Gastroesophageal sphincter (tissue), 3 donors: ENCODE measurements around the gene TNS1.

Source experiments
- CTCF ChIP-seq, 4 experiments: fragments of 200-600 bp in 2 of 4; fragments of 450-650 bp in 2 of 4; sonication (generic) in 1 of 4; IDR thresholded peaks; one replicate each; pipeline ENCODE4 v1.5.1; 2017 to 2019; ENCODE audit warnings: antibody characterized with exemption in 4 of 4, mild to moderate bottlenecking in 2 of 4, moderate library complexity in 2 of 4
- EP300 ChIP-seq: sonication (generic); formaldehyde crosslinking; IDR thresholded peaks from one replicate; pipeline ENCODE4 v1.6.1; 2017; ENCODE audit warnings: antibody characterized with exemption, mild to moderate bottlenecking
- POLR2A ChIP-seq, 2 donors: fragments of 450-650 bp; IDR thresholded peaks; one replicate each; pipeline ENCODE4 v1.6.1; 2017; ENCODE audit warnings: antibody characterized with exemption in 2 of 2, mild to moderate bottlenecking in 2 of 2, moderate library complexity in 1 of 2
- POLR2AphosphoS5 ChIP-seq: sonication (generic); formaldehyde crosslinking; IDR thresholded peaks from one replicate; pipeline ENCODE4 v1.6.1; 2017; ENCODE audit warnings: antibody characterized with exemption

GRCh38 chr2:217922101-217923006 lies 80.4 kb downstream of the TNS1 start:
- TF ChIP-seq POLR2A (IDR thresholded peaks at IDR 0.05) = peak; percentile 23 to 34
- TF ChIP-seq CTCF (IDR thresholded peaks at IDR 0.05) = peak in 3 of 4 experiments; percentile 28 to 66 (median 35)
- TF ChIP-seq POLR2AphosphoS5 = peak; percentile 92
- TF ChIP-seq EP300 = no peak
